HepG2 (cell line): ENCODE measurements around the gene RFX2. TPM values are rescaled to one million over a fixed set of nuclear protein-coding genes. Genes with fewer than 3 reads are reported as not detected.

Source experiments
- GATAD2A ChIP-seq: IDR thresholded peaks from 2 replicates; pipeline ENCODE4 v1.6.1; 2016
- MIER3 ChIP-seq: IDR thresholded peaks from 2 replicates; pipeline ENCODE4 v1.6.1; 2016; ENCODE audit warnings: missing compliant biosample characterization, borderline replicate concordance
- PAWR ChIP-seq: sonication (generic); formaldehyde crosslinking; IDR thresholded peaks from 2 replicates; pipeline ENCODE4 v1.4.0; 2020; ENCODE audit warnings: missing genetic modification reagents, mild to moderate bottlenecking, borderline replicate concordance
- PHF8 ChIP-seq: sonication (generic); formaldehyde crosslinking; IDR thresholded peaks from 2 replicates; pipeline ENCODE4 v1.5.0; 2020; ENCODE audit warnings: missing genetic modification reagents
- RAD21 ChIP-seq: fragments of 450-650 bp; formaldehyde crosslinking; IDR thresholded peaks from 2 replicates; pipeline ENCODE4 v1.5.0; 2020; ENCODE audit warnings: mild to moderate bottlenecking
- ZBTB7A ChIP-seq: sonication (generic); formaldehyde crosslinking; IDR thresholded peaks from 2 replicates; pipeline ENCODE4 v1.8.0; 2022; ENCODE audit warnings: mild to moderate bottlenecking, missing genetic modification reagents
- ZNF12 ChIP-seq: sonication (generic); formaldehyde crosslinking; IDR thresholded peaks from 2 replicates; pipeline ENCODE4 v1.5.0; 2020; ENCODE audit warnings: missing genetic modification reagents
- ZNF121 ChIP-seq: sonication (generic); formaldehyde crosslinking; IDR thresholded peaks from 2 replicates; pipeline ENCODE4 v1.5.0; 2020; ENCODE audit warnings: mild to moderate bottlenecking, missing genetic modification reagents
- ZNF124 ChIP-seq: sonication (generic); formaldehyde crosslinking; IDR thresholded peaks from 2 replicates; pipeline ENCODE4 v1.4.0; 2020; ENCODE audit warnings: missing genetic modification reagents
- ZNF230 ChIP-seq: sonication (generic); formaldehyde crosslinking; IDR thresholded peaks from 2 replicates; pipeline ENCODE4 v1.4.0; 2020; ENCODE audit warnings: mild to moderate bottlenecking, missing genetic modification reagents
- ZNF367 ChIP-seq: sonication (generic); formaldehyde crosslinking; IDR thresholded peaks from 2 replicates; pipeline ENCODE4 v1.4.0; 2020; ENCODE audit warnings: missing genetic modification reagents, borderline replicate concordance
- ZSCAN20 ChIP-seq: sonication (generic); formaldehyde crosslinking; IDR thresholded peaks from 2 replicates; pipeline ENCODE4 v1.4.0; 2020; ENCODE audit warnings: missing genetic modification reagents, mild to moderate bottlenecking, borderline replicate concordance
- polyA plus RNA-seq, 8 experiments: library from polyadenylated mRNA; depleted of rRNA in 3 of 8; stranded (reverse) in 7 of 8; unstranded in 1 of 8; fragments of >200 nt; fragmentation: Illumina TruSeq in 4 of 8; extraction: Trizol in 4 of 8; gene quantifications; 2 replicates each; pipeline versions ENCODE4 v1.2.1 to v1.2.3, GENCODE V29; 2011 to 2016; ENCODE audit warnings: low read depth in 4 of 8, missing spikeins in 1 of 8, mixed read lengths in 1 of 8; ENCODE audit not compliant: insufficient read depth in 1 of 8
- total RNA-seq, 5 experiments: library from RNA; depleted of rRNA; stranded (reverse); fragments of >200 nt; fragmentation: Illumina TruSeq; extraction: Trizol; gene quantifications; 2 replicates each; pipeline ENCODE4 v1.2.3, GENCODE V29; 2016; ENCODE audit warnings: low read depth in 1 of 5
- TF ChIP-seq, protein P1 (sequence below): sonication (generic); formaldehyde crosslinking; IDR thresholded peaks from 2 replicates; pipeline ENCODE4 v1.8.0; 2022; ENCODE audit warnings: missing genetic modification reagents, mild to moderate bottlenecking, borderline replicate concordance
- TF ChIP-seq, protein P2 (sequence below): sonication (generic); formaldehyde crosslinking; IDR thresholded peaks from 2 replicates; pipeline ENCODE4 v1.4.0; 2020; ENCODE audit warnings: missing genetic modification reagents
- TF ChIP-seq, protein P3 (sequence below): sonication (generic); formaldehyde crosslinking; IDR thresholded peaks from 2 replicates; pipeline ENCODE4 v1.5.0; 2020; ENCODE audit warnings: missing genetic modification reagents
- TF ChIP-seq, protein P4 (sequence below): sonication (generic); formaldehyde crosslinking; conservative IDR thresholded peaks from 2 replicates; pipeline ENCODE4 v1.4.0; 2020; ENCODE audit warnings: mild to moderate bottlenecking, missing genetic modification reagents, moderate library complexity
- TF ChIP-seq, protein P5 (sequence below): sonication (generic); formaldehyde crosslinking; IDR thresholded peaks from 2 replicates; pipeline ENCODE4 v1.8.1; 2023; ENCODE audit warnings: missing genetic modification reagents, inconsistent platforms, borderline replicate concordance

RFX2 gene
- total and polyA plus RNA-seq, 2 of the 13 experiments (the other 11 are each of a cell fraction or from before 2014, with no cell fraction given), result 2.8 to 3.3 TPM

DNA sequence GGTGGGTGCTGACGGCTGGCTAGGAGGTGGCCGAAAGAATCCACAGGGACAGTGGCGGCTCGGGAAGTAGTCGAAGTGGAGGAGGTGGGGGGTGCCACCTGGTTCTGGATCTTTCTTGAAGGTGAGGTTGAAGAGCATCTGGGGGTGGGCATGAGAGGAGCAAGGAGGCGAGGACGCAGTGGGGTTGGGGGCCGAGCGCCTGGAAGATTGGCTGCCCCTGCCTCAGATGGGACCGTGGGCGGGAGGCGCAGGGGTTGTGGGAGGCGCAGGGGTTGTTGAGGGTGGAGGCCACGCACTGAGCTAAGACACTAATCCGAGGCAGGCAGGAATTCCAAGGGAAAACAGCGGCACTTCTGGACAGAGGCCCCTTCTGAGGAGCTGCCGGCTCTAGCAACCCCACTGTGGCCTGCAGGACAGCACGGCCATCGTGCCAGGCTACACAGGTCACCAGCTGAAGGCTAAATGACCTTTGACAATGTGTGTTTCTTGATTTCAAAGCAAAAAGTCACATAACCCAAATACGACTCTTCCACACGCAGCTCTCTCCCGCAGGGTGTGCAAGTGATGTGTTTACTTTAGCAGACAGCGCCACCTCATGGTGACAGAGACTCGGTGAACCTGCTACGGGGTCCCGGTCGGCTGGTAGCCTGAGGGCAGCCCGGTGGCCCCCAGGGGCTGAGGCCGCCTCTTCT, 88.3 kb downstream of the RFX2 start (continued):
- TF ChIP-seq, protein P1, sequence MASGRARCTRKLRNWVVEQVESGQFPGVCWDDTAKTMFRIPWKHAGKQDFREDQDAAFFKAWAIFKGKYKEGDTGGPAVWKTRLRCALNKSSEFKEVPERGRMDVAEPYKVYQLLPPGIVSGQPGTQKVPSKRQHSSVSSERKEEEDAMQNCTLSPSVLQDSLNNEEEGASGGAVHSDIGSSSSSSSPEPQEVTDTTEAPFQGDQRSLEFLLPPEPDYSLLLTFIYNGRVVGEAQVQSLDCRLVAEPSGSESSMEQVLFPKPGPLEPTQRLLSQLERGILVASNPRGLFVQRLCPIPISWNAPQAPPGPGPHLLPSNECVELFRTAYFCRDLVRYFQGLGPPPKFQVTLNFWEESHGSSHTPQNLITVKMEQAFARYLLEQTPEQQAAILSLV, result 0 out of 2 replicates have a peak, but pooled peaks have one; percentile 45
- peak; percentile 45 for TF ChIP-seq GATAD2A (CRISPR knock-in tag)
- TF ChIP-seq, protein P2, sequence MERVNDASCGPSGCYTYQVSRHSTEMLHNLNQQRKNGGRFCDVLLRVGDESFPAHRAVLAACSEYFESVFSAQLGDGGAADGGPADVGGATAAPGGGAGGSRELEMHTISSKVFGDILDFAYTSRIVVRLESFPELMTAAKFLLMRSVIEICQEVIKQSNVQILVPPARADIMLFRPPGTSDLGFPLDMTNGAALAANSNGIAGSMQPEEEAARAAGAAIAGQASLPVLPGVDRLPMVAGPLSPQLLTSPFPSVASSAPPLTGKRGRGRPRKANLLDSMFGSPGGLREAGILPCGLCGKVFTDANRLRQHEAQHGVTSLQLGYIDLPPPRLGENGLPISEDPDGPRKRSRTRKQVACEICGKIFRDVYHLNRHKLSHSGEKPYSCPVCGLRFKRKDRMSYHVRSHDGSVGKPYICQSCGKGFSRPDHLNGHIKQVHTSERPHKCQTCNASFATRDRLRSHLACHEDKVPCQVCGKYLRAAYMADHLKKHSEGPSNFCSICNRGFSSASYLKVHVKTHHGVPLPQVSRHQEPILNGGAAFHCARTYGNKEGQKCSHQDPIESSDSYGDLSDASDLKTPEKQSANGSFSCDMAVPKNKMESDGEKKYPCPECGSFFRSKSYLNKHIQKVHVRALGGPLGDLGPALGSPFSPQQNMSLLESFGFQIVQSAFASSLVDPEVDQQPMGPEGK (CRISPR knock-in tag), result no peak
- TF ChIP-seq ZNF367 (CRISPR knock-in tag), result no peak
- TF ChIP-seq ZNF121 (CRISPR knock-in tag), result 0 out of 2 replicates have a peak, but pooled peaks have one; percentile 16
- no peak for TF ChIP-seq ZNF124
- TF ChIP-seq PHF8 (CRISPR knock-in tag), result no peak
- TF ChIP-seq ZBTB7A (CRISPR knock-in tag), result no peak
- TF ChIP-seq ZSCAN20 (CRISPR knock-in tag), result no peak
- peak; percentile 93 for TF ChIP-seq RAD21 (CRISPR knock-in tag)
- no peak for TF ChIP-seq PAWR (CRISPR knock-in tag)
- no peak; the same call in 1 of the 2 replicates for TF ChIP-seq ZNF230 (CRISPR knock-in tag)
- TF ChIP-seq, protein P3, sequence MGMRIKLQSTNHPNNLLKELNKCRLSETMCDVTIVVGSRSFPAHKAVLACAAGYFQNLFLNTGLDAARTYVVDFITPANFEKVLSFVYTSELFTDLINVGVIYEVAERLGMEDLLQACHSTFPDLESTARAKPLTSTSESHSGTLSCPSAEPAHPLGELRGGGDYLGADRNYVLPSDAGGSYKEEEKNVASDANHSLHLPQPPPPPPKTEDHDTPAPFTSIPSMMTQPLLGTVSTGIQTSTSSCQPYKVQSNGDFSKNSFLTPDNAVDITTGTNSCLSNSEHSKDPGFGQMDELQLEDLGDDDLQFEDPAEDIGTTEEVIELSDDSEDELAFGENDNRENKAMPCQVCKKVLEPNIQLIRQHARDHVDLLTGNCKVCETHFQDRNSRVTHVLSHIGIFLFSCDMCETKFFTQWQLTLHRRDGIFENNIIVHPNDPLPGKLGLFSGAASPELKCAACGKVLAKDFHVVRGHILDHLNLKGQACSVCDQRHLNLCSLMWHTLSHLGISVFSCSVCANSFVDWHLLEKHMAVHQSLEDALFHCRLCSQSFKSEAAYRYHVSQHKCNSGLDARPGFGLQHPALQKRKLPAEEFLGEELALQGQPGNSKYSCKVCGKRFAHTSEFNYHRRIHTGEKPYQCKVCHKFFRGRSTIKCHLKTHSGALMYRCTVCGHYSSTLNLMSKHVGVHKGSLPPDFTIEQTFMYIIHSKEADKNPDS, result no peak
- TF ChIP-seq MIER3 (CRISPR knock-in tag), result 0 out of 2 replicates have a peak, but pooled peaks have one; percentile 25
- TF ChIP-seq, protein P4, sequence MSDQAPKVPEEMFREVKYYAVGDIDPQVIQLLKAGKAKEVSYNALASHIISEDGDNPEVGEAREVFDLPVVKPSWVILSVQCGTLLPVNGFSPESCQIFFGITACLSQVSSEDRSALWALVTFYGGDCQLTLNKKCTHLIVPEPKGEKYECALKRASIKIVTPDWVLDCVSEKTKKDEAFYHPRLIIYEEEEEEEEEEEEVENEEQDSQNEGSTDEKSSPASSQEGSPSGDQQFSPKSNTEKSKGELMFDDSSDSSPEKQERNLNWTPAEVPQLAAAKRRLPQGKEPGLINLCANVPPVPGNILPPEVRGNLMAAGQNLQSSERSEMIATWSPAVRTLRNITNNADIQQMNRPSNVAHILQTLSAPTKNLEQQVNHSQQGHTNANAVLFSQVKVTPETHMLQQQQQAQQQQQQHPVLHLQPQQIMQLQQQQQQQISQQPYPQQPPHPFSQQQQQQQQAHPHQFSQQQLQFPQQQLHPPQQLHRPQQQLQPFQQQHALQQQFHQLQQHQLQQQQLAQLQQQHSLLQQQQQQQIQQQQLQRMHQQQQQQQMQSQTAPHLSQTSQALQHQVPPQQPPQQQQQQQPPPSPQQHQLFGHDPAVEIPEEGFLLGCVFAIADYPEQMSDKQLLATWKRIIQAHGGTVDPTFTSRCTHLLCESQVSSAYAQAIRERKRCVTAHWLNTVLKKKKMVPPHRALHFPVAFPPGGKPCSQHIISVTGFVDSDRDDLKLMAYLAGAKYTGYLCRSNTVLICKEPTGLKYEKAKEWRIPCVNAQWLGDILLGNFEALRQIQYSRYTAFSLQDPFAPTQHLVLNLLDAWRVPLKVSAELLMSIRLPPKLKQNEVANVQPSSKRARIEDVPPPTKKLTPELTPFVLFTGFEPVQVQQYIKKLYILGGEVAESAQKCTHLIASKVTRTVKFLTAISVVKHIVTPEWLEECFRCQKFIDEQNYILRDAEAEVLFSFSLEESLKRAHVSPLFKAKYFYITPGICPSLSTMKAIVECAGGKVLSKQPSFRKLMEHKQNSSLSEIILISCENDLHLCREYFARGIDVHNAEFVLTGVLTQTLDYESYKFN (CRISPR knock-in tag), result peak; percentile 21; the same call in 1 of the 2 replicates
- TF ChIP-seq ZNF12 (CRISPR knock-in tag), result no peak
- TF ChIP-seq, protein P5, sequence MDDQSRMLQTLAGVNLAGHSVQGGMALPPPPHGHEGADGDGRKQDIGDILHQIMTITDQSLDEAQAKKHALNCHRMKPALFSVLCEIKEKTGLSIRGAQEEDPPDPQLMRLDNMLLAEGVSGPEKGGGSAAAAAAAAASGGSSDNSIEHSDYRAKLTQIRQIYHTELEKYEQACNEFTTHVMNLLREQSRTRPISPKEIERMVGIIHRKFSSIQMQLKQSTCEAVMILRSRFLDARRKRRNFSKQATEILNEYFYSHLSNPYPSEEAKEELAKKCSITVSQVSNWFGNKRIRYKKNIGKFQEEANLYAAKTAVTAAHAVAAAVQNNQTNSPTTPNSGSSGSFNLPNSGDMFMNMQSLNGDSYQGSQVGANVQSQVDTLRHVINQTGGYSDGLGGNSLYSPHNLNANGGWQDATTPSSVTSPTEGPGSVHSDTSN (CRISPR knock-in tag), result no peak
